ENCODE measurements around the gene MTHFS. TPM values are rescaled to one million over a fixed set of nuclear protein-coding genes. Genes with fewer than 3 reads are reported as not detected.

MTHFS gene
- total RNA-seq = 18.3 and 29.8 TPM in 2 replicates

GRCh38 chr15:79896634-79897379 is at the start of gene MTHFS:
TSS of gene MTHFS (minus strand) at chr15:79897014. CDS start at chr15:79896988, 26 bp downstream.

Other genes with a start within 250 kb of the MTHFS start
- not detected in 2 replicates for gene BCL2A1, start 74.2 kb upstream of the MTHFS start, total RNA-seq
- 67.9 and 77.7 TPM in 2 replicates for gene ZFAND6, start 162.7 kb upstream of the MTHFS start, total RNA-seq

Measured in mesangial cell (primary cell).